IPS DF 4.7 (cell line): Measurements from ENCODE around the gene AP4E1.
"Not testable (repeated sequence)": the region's sequence is repeated elsewhere in the genome, so short reads cannot be mapped to it uniquely, and the experiment has no call there.

ENCODE experiments used
- DNase-seq: peaks from one replicate; pipeline ENCODE4 v3.0.0-alpha.2; 2013; ENCODE audit warnings: low spot score; ENCODE audit errors: extremely low read depth

AP4E1 gene

DNA sequence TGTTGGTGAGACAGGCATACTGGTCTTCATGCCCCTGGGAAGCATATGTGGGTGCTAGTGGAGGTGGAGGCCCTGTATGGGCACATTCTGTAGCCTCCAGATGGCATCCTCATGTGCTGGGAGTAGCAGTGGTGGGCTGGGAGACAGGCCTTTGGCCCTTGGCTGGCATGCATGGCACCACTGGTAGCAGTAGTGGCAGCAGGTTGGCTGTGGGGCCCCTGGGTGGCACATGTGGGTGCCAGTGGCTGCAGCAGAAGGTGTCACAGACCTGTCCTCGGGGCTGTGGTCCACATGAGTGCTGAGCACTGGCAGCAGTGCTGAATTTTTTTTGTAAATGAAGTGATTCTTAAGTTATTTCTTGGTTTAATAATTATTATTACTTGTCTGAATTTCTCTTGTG, 115.0 kb downstream of the AP4E1 start:
- no peak for DNase-seq

DNA sequence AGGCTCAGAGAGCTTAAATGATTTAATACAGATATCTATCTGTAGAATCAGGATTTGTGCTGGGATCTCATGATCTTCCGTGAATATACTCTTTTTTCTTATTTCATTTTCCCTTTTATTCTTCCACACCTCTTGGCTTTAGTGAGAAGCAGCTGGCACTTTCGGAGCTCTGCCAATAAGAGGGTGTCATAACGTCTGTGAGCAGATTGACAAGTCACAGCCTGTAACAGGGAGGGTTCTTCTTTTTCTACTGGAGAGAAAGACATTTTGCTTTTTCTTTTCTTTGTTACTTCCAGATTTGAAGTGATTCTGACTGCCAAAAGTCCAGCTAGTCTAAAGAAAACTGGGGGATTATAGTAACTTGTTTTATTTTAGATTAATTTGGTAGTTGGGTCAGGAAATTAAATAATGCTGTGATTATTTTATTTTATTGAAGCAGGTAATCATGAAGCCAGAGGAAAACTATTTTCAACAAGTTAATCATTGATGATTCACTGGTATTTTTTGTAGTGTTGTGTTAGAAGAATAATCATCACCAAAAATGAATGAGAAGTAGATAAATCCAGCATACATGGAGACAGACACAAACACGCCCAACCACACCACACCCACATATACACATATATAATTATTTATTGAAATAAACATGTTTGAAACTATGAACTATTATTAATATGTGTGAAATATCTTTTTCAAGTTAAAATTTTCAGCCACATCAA, 116.4 kb downstream of the AP4E1 start:
- DNase-seq = no peak

DNA sequence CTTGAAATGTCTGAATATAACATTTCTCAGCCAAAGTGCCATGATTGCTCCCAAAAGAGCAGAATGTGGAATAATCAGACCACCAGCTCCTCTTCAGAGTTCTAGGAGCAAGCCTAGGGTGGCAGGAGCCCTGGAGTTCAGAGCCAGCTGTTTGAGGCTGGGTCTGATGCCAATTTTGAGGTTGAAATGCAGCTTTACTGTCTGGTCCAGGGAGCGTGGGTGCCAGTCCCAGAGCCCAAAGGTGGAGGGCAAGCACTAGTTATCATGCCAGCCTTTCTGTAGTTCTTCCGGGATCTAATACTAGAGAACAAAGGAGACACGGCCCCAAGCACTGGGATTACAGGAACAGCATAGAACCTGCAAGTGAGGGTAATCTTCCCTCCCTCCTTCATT, 117.0 kb downstream of the AP4E1 start:
- no peak for DNase-seq

GRCh38 chr15:51030649-51031316, 122.3 kb downstream of the AP4E1 start:
- no peak for DNase-seq

GRCh38 chr15:51037474-51037873, 129.0 kb downstream of the AP4E1 start:
- not testable (repeated sequence) for DNase-seq

- no peak for DNase-seq
Observed at GRCh38 chr15:51038162-51038973, 129.9 kb downstream of the AP4E1 start.

DNA sequence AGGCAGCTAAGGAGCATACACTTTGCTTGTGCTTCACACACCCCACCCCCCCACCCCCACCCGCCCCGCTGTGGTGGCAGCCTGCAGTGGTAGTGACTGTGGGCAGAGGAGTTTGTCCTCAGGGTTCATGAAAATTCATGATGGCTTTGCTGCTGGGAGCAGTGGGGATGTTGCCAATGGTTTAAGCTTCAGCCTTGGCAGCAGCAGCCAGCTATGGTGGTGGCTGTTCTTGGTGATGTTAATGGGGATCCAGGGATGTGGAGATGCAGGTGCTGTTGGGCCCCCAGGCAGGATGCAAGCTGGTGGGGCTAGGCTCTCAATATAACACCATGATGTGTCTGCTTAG, 130.5 kb downstream of the AP4E1 start:
- DNase-seq = no peak

DNA sequence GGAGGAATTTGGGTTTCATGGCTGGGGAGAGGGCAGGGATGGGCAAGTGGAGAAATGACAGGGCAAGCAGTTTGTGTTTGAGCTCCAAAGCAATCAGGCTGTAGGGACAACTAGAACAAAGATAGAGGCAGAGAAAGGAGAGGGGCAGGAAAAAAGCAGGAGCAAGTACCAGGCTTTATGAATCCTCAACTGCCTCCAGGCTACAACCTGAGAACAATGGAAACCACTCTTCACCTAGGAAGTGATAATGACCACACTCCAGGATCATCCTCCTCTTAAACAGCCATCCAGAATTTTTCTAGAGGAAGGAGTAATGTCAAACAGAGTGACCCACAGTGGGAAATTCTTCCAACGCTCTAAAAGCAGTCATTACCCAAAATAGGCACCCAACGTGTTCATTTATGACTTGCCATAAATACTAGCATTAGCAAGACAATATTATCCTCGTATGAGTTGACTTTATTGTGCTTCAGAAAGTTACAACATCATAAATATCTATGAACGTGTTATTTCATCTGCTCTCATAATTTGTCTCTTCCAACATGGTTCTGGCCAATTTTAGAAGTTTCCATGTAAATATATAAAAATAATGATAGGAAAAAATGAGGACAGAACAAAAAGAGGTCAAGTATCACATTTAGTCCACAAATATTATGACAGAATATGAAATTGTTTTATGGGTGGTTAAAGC, 135.7 kb downstream of the AP4E1 start:
- DNase-seq = no peak

DNA sequence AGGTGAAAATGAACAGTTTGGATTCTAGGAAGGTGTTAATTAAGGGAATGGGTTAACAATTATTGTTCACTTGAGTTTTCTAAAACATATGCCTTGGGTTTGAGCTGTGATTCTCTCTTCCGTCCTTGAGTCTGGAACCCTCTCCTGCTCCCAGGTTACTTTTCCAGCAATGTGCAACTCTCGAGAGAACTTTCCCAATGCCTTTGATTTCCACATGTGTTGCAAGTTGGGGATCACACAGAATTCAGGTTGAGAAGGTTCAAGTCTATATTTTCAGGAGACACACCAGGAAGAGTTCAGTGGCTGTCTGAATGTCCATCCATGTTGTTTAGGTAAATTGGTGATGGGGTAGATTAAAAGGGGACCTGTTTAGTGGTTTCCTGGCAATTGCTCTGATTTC, 137.5 kb downstream of the AP4E1 start:
- DNase-seq = no peak

DNA sequence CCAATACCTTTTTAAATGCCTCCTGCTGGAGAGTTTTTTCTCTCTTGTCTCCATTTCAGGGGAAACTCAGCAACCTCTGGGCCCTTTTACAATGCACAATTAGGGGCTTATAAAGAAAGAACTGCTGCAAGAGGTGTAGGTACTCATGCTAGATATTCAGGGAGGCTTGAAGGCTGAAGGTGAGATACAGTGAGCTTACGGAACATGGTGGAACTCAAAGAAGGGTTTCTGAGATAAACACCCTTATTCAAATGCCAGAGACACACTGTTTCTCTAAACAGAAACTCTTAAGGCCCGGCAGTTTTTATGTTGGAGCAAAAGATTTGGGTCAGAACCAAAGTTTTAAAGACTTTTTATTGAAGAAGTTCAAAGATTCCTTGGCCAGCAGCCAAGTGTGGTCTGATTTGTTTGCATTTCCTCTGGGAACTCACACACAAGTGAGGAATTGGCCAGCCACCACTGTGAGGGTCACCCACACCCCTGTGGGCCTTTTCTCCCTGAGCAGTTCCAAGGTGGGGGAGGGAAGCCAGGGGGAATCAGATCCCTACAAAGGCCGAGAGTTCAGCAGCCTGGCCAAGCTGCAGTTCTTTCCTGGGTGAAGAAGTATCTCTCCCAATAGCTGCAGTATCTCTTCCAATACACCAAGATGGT, 138.4 kb downstream of the AP4E1 start:
- no peak for DNase-seq

- no peak for DNase-seq
Observed at GRCh38 chr15:51048308-51048707, 139.8 kb downstream of the AP4E1 start.

- DNase-seq = no peak
Observed at GRCh38 chr15:51049081-51049480, 140.6 kb downstream of the AP4E1 start.

- no peak for DNase-seq
Observed at GRCh38 chr15:51051776-51052175, 143.3 kb downstream of the AP4E1 start.

- DNase-seq = no peak
Observed at GRCh38 chr15:51053571-51053970, 145.1 kb downstream of the AP4E1 start.

- DNase-seq = no peak
Observed at GRCh38 chr15:51054535-51054934, 146.1 kb downstream of the AP4E1 start.
